ENCODE results near the gene ZDHHC11B. TPM values are rescaled to one million over a fixed set of nuclear protein-coding genes. Genes with fewer than 3 reads are reported as not detected.

ZDHHC11B gene
- total and polyA plus RNA-seq, 12 donors: 4.7 to 46.6 (median 10.3) TPM

GRCh38 chr5:665956-666711 is 118.4 kb downstream of the ZDHHC11B start:
- ATAC-seq (no peak), DNase-seq (no peak)
- H3K9me3 ChIP-seq: no peaks in the 10 kb centered on the region
- no peak for TF ChIP-seq CTCF (IDR thresholded peaks at IDR 0.05)
- H3K4me3 ChIP-seq: no peak overlapping the region
- WGBS, 2 donors: 96% methylated on average over 38 to 40 of the region's 40 CpGs
- H3K36me3 ChIP-seq: peaks cover 0 to 47% (median 0%) of the 10 kb centered on the region in 9 donors
- H3K27ac ChIP-seq: no peak overlapping the region
- intact Hi-C loops (cut with DNase I): no loop called here
- H3K4me1 ChIP-seq: peaks cover 0 to 5% (median under 1%) of the 10 kb centered on the region in 9 donors
- H3K27me3 ChIP-seq: no peaks in the 10 kb centered on the region

GRCh38 chr5:665541-665955 is 119.0 kb downstream of the ZDHHC11B start:
- Histone ChIP-seq H3K27ac (no peak overlapping the region), H3K4me3 (no peak overlapping the region), H3K36me3 (peaks cover 0 to 52% (median 0%) of the 10 kb centered on the region in 9 donors), H3K9me3 (no peaks in the 10 kb centered on the region), H3K27me3 (no peaks in the 10 kb centered on the region), H3K4me1 (peaks cover 0 to 4% (median 0%) of the 10 kb centered on the region in 9 donors)
- TF ChIP-seq CTCF (IDR thresholded peaks at IDR 0.05): no peak
- ATAC-seq (no peak), DNase-seq (no peak)
- 74 to 97% methylated on average over 6 to 8 of the region's 8 CpGs for whole genome bisulfite sequencing, 2 donors
- intact Hi-C loops (cut with DNase I): no loop called here

- no peak overlapping the region for H3K27ac ChIP-seq
- H3K9me3 ChIP-seq: no peaks in the 10 kb centered on the region
- H3K4me1 ChIP-seq: peaks cover 0 to 4% (median 0%) of the 10 kb centered on the region in 9 donors
- intact Hi-C loops (cut with DNase I): no loop called here
- H3K4me3 ChIP-seq: no peak overlapping the region
- H3K27me3 ChIP-seq: no peaks in the 10 kb centered on the region
- ATAC-seq (no peak), DNase-seq (no peak)
- 94 to 97% methylated on average over 20 of the region's 20 CpGs for WGBS, 2 donors
- H3K36me3 ChIP-seq: peaks cover 0 to 54% (median 0%) of the 10 kb centered on the region in 9 donors
- no peak for TF ChIP-seq CTCF (IDR thresholded peaks at IDR 0.05)
Observed at GRCh38 chr5:664994-665360, 119.6 kb downstream of the ZDHHC11B start.

GRCh38 chr5:664343-664993 is 120.1 kb downstream of the ZDHHC11B start:
- DNase-seq (no peak), ATAC-seq (no peak)
- Histone ChIP-seq H3K4me3 (no peak overlapping the region), H3K4me1 (peaks cover 0 to 4% (median 0%) of the 10 kb centered on the region in 9 donors), H3K36me3 (peaks cover 0 to 59% (median 0%) of the 10 kb centered on the region in 9 donors), H3K27ac (no peak overlapping the region), H3K9me3 (no peaks in the 10 kb centered on the region), H3K27me3 (no peaks in the 10 kb centered on the region)
- intact Hi-C loops (cut with DNase I): no loop called here
- 93 to 94% methylated on average over 24 of the region's 24 CpGs for WGBS, 2 donors
- no peak for TF ChIP-seq CTCF (IDR thresholded peaks at IDR 0.05)

All from heart right ventricle (tissue), 16 donors.